Thyroid gland (tissue), 4 donors: ENCODE results near the gene C19orf85. TPM values are rescaled to one million over a fixed set of nuclear protein-coding genes. Genes with fewer than 3 reads are reported as not detected.

Experiments
- DNase-seq, 2 donors: peaks; one replicate each; pipeline ENCODE4 v3.0.0-alpha.2; 2019
- H3K27ac ChIP-seq, 3 donors: fragments of 200-600 bp; sonication (generic); 1 replicate in 2 of 3; 2 replicates in 1 of 3; pipeline ENCODE4 v1.5.1; 2016 to 2019; ENCODE audit warnings: mild to moderate bottlenecking in 1 of 3, moderate library complexity in 1 of 3
- H3K27me3 ChIP-seq: fragments of 200-600 bp; sonication (generic); one replicate; pipeline ENCODE4 v1.5.1; 2019
- H3K36me3 ChIP-seq, 2 donors: fragments of 200-600 bp; sonication (generic); one replicate each; pipeline ENCODE4 v1.5.1; 2016 to 2019
- H3K4me1 ChIP-seq, 2 donors: fragments of 200-600 bp; sonication (generic); one replicate each; pipeline ENCODE4 v1.5.1; 2017 to 2019
- H3K4me3 ChIP-seq, 3 donors: fragments of 200-600 bp; sonication (generic); replicated peaks in 1 of 3; 1 replicate in 2 of 3; 2 replicates in 1 of 3; pipeline ENCODE4 v1.5.1; 2016; ENCODE audit warnings: mild to moderate bottlenecking in 1 of 3
- H3K9me3 ChIP-seq: fragments of 200-600 bp; sonication (generic); one replicate; pipeline ENCODE4 v1.5.1; 2017
- POLR2A ChIP-seq, 2 donors: fragments of 450-650 bp; IDR thresholded peaks; one replicate each; pipeline ENCODE4 v1.6.1; 2017; ENCODE audit warnings: antibody characterized with exemption in 2 of 2, mild to moderate bottlenecking in 2 of 2, moderate library complexity in 1 of 2
- WGBS, 2 donors: methylation state at CpG; one replicate each; pipeline ENCODE4 v1.1.5; 2017; 5-methylcytosine and 5-hydroxymethylcytosine counted together
- intact Hi-C: fragments of 100-400 bp; cut with DNase I; formaldehyde crosslinking; loops from one replicate; pipeline ENCODE4 v1.15.1; 2023
- total RNA-seq, 4 donors: library from RNA; depleted of rRNA; stranded (reverse); fragments of >200 nt; gene quantifications; one replicate each; pipeline ENCODE4 v1.2.3, GENCODE V29; 2016
- TF ChIP-seq, protein P1 (sequence below), 6 experiments: fragments of 200-600 bp in 3 of 6; fragments of 450-650 bp in 3 of 6; sonication (generic) in 3 of 6; IDR thresholded peaks; one replicate each; pipeline ENCODE4 v1.5.1; 2016 to 2019; ENCODE audit warnings: antibody characterized with exemption in 6 of 6, mild to moderate bottlenecking in 2 of 6, inconsistent platforms in 1 of 6, moderate library complexity in 1 of 6

C19orf85 gene
- not detected for total RNA-seq

- intact Hi-C loops = no loop called here
- TF ChIP-seq, protein P1, sequence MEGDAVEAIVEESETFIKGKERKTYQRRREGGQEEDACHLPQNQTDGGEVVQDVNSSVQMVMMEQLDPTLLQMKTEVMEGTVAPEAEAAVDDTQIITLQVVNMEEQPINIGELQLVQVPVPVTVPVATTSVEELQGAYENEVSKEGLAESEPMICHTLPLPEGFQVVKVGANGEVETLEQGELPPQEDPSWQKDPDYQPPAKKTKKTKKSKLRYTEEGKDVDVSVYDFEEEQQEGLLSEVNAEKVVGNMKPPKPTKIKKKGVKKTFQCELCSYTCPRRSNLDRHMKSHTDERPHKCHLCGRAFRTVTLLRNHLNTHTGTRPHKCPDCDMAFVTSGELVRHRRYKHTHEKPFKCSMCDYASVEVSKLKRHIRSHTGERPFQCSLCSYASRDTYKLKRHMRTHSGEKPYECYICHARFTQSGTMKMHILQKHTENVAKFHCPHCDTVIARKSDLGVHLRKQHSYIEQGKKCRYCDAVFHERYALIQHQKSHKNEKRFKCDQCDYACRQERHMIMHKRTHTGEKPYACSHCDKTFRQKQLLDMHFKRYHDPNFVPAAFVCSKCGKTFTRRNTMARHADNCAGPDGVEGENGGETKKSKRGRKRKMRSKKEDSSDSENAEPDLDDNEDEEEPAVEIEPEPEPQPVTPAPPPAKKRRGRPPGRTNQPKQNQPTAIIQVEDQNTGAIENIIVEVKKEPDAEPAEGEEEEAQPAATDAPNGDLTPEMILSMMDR (IDR thresholded peaks at IDR 0.05) = no peak
- no peak for TF ChIP-seq POLR2A (IDR thresholded peaks at IDR 0.05)
- no peak for DNase-seq
- Histone ChIP-seq H3K9me3 (no peaks in the 10 kb centered on the region), H3K27ac (no peak within 1 kb of the TSS), H3K4me3 (no peak within 1 kb of the TSS), H3K27me3 (no peaks in the 10 kb centered on the region), H3K36me3 (no peaks in the 10 kb centered on the region), H3K4me1 (peaks cover 0 to 20% of the 10 kb centered on the region in 2 donors)
- 71 to 77% methylated on average over 12 to 14 of the region's 14 CpGs for WGBS, 2 donors
These were observed at the start of gene C19orf85 for GRCh38 chr19:55464662-55465054. Gene C19orf85 (minus strand): TSS chr19:55464751. CDS start chr19:55464554, 197 bp downstream.

DNA sequence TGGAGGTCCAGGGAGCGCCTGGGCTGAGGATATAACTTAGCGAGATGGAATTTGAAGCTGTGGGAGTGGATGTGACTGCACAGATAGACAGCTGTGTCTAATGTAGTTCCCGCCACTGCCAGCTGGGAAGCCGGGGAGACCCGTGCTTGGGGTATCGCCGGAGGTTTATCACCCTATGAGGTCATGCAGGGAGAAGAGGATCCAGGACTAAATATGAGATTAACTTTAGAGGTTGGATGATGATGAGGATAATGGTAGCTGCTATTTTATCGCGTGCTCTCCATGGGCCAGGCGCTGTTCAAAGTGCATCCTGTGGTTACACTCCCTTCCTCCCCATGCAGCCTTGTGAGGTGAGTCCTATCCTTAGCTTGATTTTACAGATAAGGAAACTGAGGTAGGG, 43.6 kb upstream of the C19orf85 start:
- no peak for DNase-seq
- H3K27ac ChIP-seq = no peak overlapping the region
- H3K4me3 ChIP-seq = no peak overlapping the region
- H3K27me3 ChIP-seq = no peaks in the 10 kb centered on the region
- intact Hi-C loops = loop anchor here (10.0 kb wide), 1 partner anchor 203 kb away; no protein-coding TSS in a partner anchor
- 74 to 81% methylated on average over 10 of the region's 10 CpGs for WGBS, 2 donors
- no peaks in the 10 kb centered on the region for H3K4me1 ChIP-seq
- no peaks in the 10 kb centered on the region for H3K36me3 ChIP-seq
- no peak for TF ChIP-seq POLR2A (IDR thresholded peaks at IDR 0.05)
- TF ChIP-seq, protein P1 (IDR thresholded peaks at IDR 0.05) = no peak
- no peaks in the 10 kb centered on the region for H3K9me3 ChIP-seq

GRCh38 chr19:55504981-55505380, 40.4 kb upstream of the C19orf85 start:
- TF ChIP-seq, protein P1 (IDR thresholded peaks at IDR 0.05) = no peak
- TF ChIP-seq POLR2A (IDR thresholded peaks at IDR 0.05) = no peak
- no peak overlapping the region for H3K27ac ChIP-seq

GRCh38 chr19:55504252-55504603, 39.7 kb upstream of the C19orf85 start:
- WGBS, 2 donors = 32 to 36% methylated on average over 13 of the region's 13 CpGs
- H3K4me1 ChIP-seq = no peaks in the 10 kb centered on the region
- no peaks in the 10 kb centered on the region for H3K27me3 ChIP-seq
- no peaks in the 10 kb centered on the region for H3K36me3 ChIP-seq
- no peak for DNase-seq
- H3K4me3 ChIP-seq = peak overlapping the region in 1 of 3 donors; percentile 21
- no peaks in the 10 kb centered on the region for H3K9me3 ChIP-seq
- TF ChIP-seq, protein P1 (IDR thresholded peaks at IDR 0.05) = no peak
- TF ChIP-seq POLR2A (IDR thresholded peaks at IDR 0.05) = no peak
- intact Hi-C loops = loop anchor here (2.0 to 10.0 kb wide), 2 partner anchors 199 to 361 kb away; no protein-coding TSS in a partner anchor
- H3K27ac ChIP-seq = no peak overlapping the region

More at GRCh38 chr19:55504981-55505380, 40.4 kb upstream of the C19orf85 start:
- no peaks in the 10 kb centered on the region for H3K4me1 ChIP-seq
- 85% methylated on average over 11 of the region's 11 CpGs for whole genome bisulfite sequencing, 2 donors
- no peaks in the 10 kb centered on the region for H3K27me3 ChIP-seq
- H3K4me3 ChIP-seq = no peak overlapping the region
- H3K36me3 ChIP-seq = no peaks in the 10 kb centered on the region
- no peak for DNase-seq
- H3K9me3 ChIP-seq = no peaks in the 10 kb centered on the region
- intact Hi-C loops = loop anchor here (2.0 to 10.0 kb wide), 2 partner anchors 200 to 362 kb away; no protein-coding TSS in a partner anchor

DNA sequence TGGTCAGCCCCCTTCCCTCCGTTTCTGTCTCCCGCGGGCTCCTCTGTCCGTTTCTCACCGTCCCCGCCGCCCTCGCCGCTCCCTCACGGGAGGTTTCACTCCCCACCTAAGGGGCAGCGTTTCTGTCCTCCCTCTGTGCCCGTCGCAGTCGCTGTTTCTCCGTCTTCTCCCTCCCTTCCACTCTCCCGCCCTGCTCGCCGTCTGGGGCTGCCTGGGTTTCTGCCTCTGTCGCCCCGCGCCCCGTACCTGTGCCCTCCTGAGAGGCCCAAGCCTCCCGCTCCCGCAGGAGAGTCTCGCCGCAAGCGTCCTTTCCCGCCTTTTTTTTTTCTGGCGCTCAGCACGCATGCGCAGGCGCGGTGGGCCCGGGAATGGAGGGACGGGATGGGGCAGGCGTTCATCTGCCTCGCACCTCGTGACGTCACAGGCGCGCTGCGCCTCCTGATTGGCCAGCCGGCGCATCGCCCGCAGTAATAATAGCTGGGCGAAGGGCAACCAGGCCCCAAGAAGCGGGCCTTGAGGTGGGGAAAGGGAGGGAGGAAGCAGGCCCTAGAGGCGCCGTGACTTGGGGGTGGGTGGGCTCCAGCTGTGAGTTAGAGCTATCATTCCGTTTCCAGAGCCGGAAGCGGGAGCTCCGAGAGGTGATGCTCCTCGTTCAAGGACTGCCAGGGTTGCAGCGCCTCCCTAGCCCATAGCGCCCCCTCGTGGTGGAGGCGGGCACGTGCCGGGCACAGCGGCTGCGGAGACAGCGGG, 39.1 kb upstream of the C19orf85 start:
- no peaks in the 10 kb centered on the region for H3K4me1 ChIP-seq
- 14 to 18% methylated on average over 52 to 57 of the region's 64 CpGs for WGBS, 2 donors
- peak overlapping the region in 1 of 3 donors; percentile 21 for H3K4me3 ChIP-seq
- no peaks in the 10 kb centered on the region for H3K9me3 ChIP-seq
- DNase-seq = peak; percentile 93
- TF ChIP-seq, protein P1 (IDR thresholded peaks at IDR 0.05) = peak; percentile 95 to 99 (median 98)
- TF ChIP-seq POLR2A (IDR thresholded peaks at IDR 0.05) = no peak
- no peak overlapping the region for H3K27ac ChIP-seq
- H3K36me3 ChIP-seq = no peaks in the 10 kb centered on the region
- intact Hi-C loops = loop anchor here (2.0 to 10.0 kb wide), 3 partner anchors 41 to 361 kb away; no protein-coding TSS in a partner anchor
- H3K27me3 ChIP-seq = no peaks in the 10 kb centered on the region
